ENCODE results near the gene ATP2A3.

DNA sequence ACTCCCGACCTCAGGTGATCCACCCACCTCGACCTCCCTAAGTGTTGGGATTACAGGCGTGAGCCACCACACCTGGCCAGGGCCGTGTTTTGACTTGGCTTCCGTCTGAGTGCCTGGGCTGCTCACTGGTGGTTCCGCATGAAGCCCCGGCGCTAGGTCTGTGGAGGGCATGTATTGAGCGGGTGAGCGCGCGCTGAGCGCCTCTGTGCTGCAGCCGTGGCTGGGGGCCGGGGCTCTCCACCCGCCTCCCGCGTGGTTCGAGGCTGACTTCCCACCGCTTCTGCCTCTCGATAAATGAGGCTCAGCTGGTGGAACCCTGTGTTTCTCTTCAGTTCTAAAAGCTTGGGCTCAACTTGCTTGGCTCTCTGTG is 38.9 kb upstream of the ATP2A3 start:
- no peak for TF ChIP-seq POLR2A (IDR thresholded peaks at IDR 0.05)
- TF ChIP-seq, protein P1, sequence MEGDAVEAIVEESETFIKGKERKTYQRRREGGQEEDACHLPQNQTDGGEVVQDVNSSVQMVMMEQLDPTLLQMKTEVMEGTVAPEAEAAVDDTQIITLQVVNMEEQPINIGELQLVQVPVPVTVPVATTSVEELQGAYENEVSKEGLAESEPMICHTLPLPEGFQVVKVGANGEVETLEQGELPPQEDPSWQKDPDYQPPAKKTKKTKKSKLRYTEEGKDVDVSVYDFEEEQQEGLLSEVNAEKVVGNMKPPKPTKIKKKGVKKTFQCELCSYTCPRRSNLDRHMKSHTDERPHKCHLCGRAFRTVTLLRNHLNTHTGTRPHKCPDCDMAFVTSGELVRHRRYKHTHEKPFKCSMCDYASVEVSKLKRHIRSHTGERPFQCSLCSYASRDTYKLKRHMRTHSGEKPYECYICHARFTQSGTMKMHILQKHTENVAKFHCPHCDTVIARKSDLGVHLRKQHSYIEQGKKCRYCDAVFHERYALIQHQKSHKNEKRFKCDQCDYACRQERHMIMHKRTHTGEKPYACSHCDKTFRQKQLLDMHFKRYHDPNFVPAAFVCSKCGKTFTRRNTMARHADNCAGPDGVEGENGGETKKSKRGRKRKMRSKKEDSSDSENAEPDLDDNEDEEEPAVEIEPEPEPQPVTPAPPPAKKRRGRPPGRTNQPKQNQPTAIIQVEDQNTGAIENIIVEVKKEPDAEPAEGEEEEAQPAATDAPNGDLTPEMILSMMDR (IDR thresholded peaks at IDR 0.05): no peak
- TF ChIP-seq POLR2AphosphoS5 (IDR thresholded peaks at IDR 0.05): no peak

All from transverse colon (tissue), 4 donors.